Stimulated activated CD8-positive, alpha-beta memory T cell treated with anti-CD3 and anti-CD28 coated beads, Interleukin-7, amount 100 ng/mL, for 4 hours (primary cell): ENCODE measurements around the gene SLC22A17.

Experiments
- DNase-seq, 2 donors: peaks; one replicate each; pipeline ENCODE4 v3.0.0-alpha.2; 2020; ENCODE audit warnings: low read depth in 2 of 2

Gene SLC22A17

DNA sequence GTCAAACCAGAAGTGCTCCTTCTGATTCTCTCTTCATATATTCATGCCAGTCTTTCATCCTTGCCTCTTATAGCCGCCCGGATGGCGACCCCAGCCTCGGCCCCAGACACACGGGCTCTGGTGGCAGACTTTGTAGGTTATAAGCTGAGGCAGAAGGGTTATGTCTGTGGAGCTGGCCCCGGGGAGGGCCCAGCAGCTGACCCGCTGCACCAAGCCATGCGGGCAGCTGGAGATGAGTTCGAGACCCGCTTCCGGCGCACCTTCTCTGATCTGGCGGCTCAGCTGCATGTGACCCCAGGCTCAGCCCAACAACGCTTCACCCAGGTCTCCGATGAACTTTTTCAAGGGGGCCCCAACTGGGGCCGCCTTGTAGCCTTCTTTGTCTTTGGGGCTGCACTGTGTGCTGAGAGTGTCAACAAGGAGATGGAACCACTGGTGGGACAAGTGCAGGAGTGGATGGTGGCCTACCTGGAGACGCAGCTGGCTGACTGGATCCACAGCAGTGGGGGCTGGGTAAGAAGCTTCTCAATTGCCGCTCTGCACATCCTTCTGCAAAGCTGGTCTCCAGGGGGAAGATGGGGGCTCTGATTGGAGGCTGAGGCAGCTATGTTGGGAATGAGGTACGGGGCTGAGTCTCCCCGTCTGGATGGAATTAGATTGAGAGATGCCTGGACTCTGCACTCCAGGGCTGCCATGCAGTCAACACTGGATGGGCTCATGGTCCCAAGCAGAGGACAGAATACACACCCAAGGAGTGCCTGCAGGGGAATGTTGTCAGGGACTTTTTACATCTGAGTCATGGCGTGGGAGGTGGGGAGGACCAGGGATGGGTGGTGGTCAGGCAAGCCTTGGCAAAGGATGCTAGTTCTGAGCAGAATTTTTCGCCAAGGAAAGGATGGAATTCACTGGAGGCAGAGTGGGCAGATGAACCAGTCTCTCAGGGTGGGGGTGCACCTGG is 44.7 kb downstream of the SLC22A17 start:
- DNase-seq: no peak

DNA sequence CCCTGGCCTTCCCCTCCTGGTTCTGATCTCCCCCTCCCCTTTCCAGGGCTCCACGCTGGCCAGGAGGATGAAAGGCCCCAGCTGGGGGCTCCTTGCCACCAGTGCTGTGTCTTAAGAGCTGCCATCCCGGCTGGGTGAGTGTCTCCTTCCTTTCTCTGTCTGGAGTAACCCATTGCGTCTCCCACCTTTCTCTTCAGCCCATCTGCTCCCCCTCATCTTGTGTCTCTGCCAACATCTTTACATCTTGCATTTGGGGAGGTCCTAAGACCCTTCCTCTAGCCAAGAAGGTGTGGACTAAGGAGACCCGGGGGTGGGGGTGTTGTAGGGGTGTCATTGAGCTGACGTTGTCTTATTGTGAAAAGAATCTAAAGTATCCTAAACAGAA is 45.5 kb downstream of the SLC22A17 start:
- no peak for DNase-seq

DNA sequence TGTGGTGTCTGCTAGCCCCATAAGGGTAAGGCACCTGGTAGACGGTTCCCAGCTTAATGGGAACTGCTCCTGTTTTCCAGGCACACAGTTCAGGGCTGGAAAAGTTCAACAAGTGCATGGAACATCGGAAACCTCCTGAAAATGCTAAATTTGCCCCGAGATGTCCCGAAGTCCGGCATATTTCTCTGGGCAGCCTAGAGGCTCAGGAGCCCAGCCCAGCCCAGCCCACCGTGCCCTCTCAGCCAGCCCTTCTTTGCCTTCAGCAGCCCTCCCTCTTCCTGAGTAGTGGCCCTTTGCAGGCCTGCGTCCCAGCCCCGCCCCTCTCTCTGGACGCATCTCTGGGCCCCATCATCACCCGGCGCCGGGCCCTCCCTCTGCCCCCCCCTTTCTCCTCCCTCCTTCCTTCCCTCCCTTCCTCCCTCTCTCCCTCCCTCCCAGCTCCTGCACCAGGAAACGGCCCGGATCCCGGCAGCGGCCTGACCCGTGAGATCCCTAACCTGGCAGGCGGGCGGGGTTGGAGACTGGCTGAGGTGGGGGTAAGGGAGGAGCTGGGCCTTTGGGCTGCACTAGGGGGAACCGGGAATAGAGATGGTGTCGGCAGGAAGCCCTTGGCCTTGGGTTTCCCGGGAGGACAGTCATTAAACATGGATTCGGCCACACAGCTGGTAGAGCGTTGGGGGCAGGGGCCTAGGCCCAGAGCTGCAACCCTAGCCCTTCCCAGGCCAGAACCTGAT is 46.1 kb downstream of the SLC22A17 start, which contains the start of gene BCL2L2:
BCL2L2 (plus strand) TSS at position 422 of the 734 bp plus-strand sequence. CDS start 935 bp downstream, outside the sequence.
- DNase-seq: peak in 1 of 2 donors; percentile 14

DNA sequence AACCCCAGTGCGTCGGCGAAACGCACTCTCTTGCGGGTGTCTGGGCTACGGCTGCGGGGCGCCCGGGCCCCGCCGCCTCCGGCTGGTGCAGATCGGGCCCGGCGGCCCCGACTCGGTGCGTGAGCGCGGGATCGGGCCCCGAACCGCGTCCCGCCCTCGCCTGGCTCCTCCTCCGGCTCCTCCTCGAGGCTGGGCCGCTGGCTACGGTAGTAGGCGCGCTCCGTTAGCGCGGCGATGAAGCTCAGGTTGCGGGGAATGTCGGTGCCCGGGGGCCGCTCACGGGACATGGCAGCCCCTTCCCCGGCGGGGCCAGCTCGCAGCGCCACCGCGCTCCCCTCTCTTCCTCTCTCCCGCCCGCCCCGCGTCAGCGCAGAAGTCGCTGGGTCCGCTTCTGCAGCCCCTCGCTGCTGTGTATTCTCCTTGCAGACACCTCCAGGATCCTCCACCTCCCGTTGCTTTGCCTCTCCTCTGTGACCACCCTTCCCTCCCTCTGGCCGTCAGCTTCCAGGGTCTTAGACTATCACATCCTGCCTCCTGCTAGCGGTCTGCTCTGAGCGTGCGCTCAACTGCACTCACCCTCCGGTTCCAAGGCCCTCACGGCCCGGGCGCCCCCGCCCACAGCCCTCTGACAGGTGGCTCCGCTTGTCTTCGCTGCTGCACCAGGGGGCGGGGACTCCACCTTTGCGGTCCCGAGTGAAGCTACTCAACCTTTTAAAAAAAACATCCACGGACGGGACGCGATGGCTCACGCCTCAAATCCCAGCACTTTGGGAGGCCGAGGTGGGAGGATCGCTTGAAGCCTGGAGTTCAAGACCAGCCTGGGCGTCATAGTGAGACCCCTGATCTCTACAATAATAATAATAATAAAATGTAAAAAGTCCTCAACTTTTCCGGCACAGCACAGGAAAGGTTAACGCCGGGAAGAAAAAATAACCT is 50.1 kb downstream of the SLC22A17 start, which contains the start of gene PPP1R3E:
PPP1R3E (minus strand) TSS at position 570 of the 936 bp plus-strand sequence; CDS start at position 287, 283 bp downstream.
- peak; percentile 81 to 86 for DNase-seq

DNA sequence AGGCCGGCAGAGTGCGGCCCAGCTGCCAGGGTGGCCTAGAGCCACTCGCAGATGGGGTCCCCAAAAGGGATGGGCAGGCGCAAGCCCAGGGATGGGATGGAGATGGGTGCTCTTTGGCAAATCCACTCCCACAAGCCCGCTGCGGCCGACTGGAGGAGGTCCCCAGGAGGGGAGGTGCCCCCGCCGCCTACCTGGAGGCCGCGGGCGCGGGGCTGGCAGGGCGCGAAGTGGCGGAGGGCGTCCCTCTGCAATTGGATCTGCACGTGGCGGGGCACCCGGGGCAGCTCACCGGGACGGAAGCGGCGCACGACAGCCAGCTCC is 50.8 kb downstream of the SLC22A17 start:
- no peak for DNase-seq

DNA sequence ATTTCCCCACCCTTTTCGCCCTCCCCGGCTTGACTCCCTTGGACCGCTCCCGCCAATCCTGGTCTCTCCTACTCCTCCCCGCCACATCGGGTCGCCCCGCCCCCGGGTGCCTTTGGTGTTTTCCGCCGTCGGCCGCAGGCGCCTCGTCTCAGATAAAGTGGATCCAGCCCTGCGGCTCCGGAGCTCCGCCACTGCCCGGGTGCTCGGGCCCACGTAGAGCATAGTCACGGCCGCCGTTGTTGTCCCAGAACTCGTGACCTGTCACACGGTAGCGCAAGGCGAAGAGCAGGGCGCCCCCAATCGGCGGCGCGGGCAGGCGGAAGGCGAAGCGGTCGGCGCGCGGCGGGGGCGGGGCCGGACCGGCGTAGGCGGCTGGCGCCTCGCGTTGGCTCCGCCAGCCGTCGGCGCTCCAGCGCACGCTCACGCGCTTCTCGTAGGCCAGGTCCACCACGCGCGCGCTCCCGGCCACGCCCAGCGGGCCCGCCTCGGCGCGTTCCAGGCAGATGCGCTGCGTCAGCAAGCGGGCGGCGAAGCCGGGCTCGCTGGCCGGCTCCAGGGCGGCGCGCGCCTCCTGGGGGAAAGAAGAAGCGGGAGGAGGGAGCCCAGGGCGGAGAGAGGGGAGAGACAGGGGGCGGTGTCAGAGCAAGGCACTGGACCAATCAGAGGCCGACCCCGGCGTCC is 51.3 kb downstream of the SLC22A17 start:
- peak; percentile 88 to 98 for DNase-seq

DNA sequence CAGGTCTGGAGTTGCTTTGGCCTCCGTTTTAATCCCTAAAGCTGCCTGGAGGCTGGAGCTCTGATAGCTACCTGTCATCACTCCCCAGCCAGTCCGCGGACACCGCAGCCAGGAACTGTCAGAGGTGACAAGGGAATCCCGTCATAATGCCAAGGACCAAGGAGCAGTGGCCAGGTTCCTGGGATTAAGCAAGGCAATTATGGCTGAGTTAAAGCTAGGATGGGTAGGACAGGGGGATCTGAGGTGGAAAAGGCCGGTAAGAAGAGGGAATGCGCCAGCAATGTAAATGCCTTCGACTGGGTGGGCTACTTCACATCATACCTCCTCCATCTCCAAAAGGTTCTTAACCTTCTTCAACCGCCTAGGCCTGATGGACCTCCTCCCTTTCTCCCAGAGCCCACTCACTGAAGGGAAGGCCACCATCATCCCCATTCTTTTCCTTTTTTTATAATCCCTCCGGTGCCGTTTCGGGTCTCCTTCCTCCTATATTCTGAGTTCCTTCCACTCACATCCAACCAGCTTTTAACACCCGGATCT is 51.9 kb downstream of the SLC22A17 start:
- no peak for DNase-seq

DNA sequence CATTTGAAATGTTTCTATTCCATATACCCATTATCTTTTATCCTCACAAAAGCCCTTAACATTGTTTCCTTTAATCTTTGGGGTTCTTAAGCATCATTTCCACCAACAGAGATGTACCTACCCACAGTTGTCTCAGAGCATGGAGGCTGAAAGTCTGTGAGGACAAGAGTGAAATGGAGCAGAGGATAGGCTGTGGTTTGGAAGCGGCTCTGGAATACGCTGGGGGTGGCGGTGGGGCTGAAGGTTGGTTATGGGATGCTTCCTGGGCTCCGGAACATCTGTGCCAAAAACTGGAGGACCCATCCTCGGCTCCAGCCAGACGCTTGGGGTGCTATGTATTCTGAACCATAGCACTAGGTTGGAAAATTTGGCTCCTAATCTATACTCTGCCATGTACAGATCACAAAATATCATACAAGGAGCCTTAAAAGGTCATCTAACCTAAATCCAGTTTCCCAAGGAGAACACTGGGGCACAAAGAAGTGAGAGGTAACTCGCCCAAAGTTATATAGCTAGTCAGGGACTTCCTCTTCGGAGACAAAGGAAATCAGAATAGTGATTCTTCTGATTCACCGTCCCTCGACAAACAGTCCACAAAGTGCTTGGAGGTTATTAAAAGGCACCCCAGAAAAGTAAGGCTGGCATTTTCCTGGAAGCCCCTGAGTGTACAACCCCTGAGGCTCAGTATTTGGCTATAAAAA is 52.6 kb downstream of the SLC22A17 start:
- no peak for DNase-seq

DNA sequence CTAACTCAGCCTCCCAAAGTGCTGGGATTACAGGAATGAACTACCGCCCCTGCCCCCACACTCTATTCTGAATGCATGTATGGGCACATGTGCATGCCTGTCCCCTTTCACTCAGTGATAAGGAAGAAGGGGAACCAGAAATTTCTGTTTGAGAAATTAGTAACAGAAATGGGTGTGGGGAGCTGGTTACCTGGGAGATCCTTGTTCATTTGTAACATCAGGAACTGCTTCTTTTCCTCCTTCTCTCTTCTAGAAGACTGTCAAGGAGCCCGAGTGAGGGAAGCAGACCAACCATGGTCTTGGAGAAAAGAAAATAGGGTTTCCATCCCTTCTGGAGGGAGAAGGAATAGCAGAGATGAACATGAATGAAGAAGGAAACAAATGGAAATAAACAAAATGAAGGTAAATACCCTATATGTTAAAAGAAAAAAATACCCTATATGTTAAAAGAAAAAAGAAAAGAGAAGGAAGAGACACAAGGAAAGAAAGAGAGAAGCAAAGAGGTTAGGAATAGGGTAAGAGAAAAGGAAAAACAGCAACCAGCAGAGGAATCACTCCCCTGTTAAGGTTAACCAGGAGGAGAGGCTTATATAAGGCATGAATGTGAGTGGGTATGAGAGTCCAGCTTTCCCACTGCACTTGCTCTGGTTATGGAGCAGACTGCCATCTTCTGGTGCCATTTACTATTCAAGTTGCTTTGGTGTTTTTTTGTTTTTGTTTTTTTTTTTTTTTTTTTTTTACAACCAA is 53.3 kb downstream of the SLC22A17 start:
- DNase-seq: no peak

DNA sequence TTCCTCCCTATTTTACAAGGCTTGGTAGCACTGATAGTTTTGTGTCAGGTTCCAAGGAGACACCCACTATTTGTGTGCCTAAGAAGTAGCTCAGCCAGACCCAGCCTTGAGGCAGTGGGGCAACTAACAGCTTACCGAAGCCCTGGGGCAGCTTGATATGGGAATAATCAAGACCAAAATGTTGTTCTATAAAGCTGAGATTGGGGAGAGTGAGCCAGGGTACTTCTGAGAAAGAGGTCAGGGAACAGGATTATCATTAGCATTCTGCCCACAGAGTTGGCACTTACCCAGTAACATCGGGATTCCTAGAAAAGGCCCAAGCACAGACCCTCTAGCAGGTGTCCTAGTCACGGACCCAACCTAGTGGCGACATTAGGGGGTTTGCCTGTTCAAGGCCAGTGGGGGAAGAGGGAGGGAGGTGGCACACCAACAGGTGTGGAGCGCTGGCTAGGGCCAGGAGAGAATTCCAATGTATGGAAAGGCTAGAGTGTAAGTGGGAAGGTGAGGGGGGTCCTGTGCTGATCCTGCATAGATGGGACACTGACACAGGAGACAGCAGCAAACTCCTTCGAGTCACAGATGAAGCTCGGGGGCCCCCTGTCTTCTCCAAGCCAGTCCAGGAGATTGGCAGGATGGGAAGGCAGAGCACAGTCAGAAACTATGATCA is 54.9 kb downstream of the SLC22A17 start:
- DNase-seq: no peak

DNA sequence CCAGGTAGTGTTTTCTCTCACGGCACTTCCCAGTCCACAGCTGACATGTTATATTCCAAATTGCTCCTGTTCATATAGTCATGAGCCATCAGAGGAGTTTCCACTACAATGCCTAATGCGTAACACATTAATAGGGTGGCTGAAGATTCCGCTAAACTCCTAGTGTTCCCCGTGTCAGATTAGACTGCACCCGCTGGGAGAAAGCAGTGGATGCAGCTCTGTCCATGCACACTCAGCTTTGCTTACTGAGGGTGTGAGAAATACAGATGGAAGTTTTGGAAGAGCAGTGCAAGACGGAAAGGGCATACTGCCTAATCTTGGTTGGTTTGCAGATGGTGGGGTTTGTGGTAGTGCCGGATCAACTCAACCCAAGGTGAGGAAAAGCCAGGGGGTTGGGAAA is 55.6 kb downstream of the SLC22A17 start:
- DNase-seq: no peak
